Measurements from ENCODE around the gene BCAS4.

DNA sequence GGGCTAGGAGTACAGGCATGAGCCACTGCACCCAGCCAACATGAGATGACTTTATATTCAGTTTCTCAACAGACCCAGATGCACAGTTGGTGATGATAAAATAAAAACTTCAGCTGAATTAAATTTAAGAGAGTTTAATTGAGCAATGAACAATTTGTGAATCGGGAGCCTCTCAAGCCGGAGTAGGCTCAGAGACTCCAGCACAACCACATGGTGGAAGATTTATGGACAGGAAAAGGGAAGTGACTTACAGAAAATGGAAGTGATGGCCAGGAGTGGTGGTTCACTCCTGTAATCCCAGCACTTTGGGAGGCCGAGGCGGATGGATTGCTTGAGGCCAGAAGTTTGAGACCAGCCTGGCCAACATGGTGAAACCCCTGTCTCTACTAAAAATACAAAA, 10.4 kb upstream of the BCAS4 start:
- TF ChIP-seq RAD21 (IDR thresholded peaks at IDR 0.05; ENCODE audit: low read depth) (no peak), EGR1 (IDR thresholded peaks at IDR 0.05) (no peak), ZBTB7A (IDR thresholded peaks at IDR 0.05; ENCODE audit: low read depth) (no peak), TCF12 (IDR thresholded peaks at IDR 0.05; ENCODE audit: low read depth) (no peak)
- TF ChIP-seq, protein P1, sequence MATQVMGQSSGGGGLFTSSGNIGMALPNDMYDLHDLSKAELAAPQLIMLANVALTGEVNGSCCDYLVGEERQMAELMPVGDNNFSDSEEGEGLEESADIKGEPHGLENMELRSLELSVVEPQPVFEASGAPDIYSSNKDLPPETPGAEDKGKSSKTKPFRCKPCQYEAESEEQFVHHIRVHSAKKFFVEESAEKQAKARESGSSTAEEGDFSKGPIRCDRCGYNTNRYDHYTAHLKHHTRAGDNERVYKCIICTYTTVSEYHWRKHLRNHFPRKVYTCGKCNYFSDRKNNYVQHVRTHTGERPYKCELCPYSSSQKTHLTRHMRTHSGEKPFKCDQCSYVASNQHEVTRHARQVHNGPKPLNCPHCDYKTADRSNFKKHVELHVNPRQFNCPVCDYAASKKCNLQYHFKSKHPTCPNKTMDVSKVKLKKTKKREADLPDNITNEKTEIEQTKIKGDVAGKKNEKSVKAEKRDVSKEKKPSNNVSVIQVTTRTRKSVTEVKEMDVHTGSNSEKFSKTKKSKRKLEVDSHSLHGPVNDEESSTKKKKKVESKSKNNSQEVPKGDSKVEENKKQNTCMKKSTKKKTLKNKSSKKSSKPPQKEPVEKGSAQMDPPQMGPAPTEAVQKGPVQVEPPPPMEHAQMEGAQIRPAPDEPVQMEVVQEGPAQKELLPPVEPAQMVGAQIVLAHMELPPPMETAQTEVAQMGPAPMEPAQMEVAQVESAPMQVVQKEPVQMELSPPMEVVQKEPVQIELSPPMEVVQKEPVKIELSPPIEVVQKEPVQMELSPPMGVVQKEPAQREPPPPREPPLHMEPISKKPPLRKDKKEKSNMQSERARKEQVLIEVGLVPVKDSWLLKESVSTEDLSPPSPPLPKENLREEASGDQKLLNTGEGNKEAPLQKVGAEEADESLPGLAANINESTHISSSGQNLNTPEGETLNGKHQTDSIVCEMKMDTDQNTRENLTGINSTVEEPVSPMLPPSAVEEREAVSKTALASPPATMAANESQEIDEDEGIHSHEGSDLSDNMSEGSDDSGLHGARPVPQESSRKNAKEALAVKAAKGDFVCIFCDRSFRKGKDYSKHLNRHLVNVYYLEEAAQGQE (IDR thresholded peaks at IDR 0.05; ENCODE audit: low read depth): no peak
- TF ChIP-seq, protein P2, sequence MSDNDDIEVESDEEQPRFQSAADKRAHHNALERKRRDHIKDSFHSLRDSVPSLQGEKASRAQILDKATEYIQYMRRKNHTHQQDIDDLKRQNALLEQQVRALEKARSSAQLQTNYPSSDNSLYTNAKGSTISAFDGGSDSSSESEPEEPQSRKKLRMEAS (IDR thresholded peaks at IDR 0.05): no peak

Data from Ishikawa (cell line).